Measurements from ENCODE around the gene APCDD1L.

- TF ChIP-seq CTCF (IDR thresholded peaks at IDR 0.05 in 4 of 5, conservative IDR thresholded peaks at IDR 0.05 in 1 of 5) (no peak), POLR2A (IDR thresholded peaks at IDR 0.05) (no peak)
Measured at GRCh38 chr20:58431134-58431533, 84.1 kb downstream of the APCDD1L start.

Measured in gastrocnemius medialis (tissue), 4 donors.